Heart left ventricle (tissue), 13 donors: ENCODE measurements around the gene ROPN1L.

Source experiments
- CTCF ChIP-seq, 12 donors: fragments of 200-600 bp; sonication (generic) in 4 of 12; IDR thresholded peaks; one replicate each; pipeline versions ENCODE4 v1.5.0 to v1.8.0; 2018 to 2022; ENCODE audit warnings: antibody characterized with exemption in 12 of 12, mild to moderate bottlenecking in 5 of 12
- POLR2A ChIP-seq, 2 donors: fragments of 450-650 bp; IDR thresholded peaks; one replicate each; pipeline ENCODE4 v1.6.1; 2017; ENCODE audit warnings: antibody characterized with exemption in 2 of 2, mild to moderate bottlenecking in 2 of 2, moderate library complexity in 2 of 2
- donor health status: ischemic (EF 13 %, LVEDD 7.1; RV severe dilation, severe dysfunction).
- donor health status: DM: no; HTN: yes; CAD: no.
- donor health status: DM: no; HTN: no; CAD: no.
- donor health status: ischemic (EF 25% LVEDD 6.9; RV normal size, moderate dysfunction).
- donor health status: ischemic (EF 25% LVEDD 5.7; RV mildly dilated, moderate dysfunction).
- donor health status: ischemic (EF 35%, LVEDD 5.7; RV mildly dilated, moderate dysfunction).
- donor health status: nonischemic (EF 11% LVEDD 7.7; RV severe dilation, severe dysfunction).
- donor health status: DM: yes; HTN: yes; CAD: no.
- donor health status: PGD.
- donor health status: ischemic (EF 29% LVEDD 5.4; RV normal size, mild dysfunction).
- donor health status: nonischemic (EF 23%, LVEDD 6.1; RV moderate dilation, normal function).

- TF ChIP-seq CTCF (IDR thresholded peaks at IDR 0.05) (no peak), POLR2A (IDR thresholded peaks at IDR 0.05) (no peak)
Measured at GRCh38 chr5:10486511-10487344, 45.0 kb downstream of the ROPN1L start.
